HepG2 (cell line): ENCODE results near the gene MBOAT7. TPM values are rescaled to one million over a fixed set of nuclear protein-coding genes. Genes with fewer than 3 reads are reported as not detected.

Experiments
- ERF ChIP-seq: IDR thresholded peaks from 2 replicates; pipeline ENCODE4 v1.6.1; 2018; ENCODE audit warnings: missing biosample characterization, missing genetic modification reagents
- NR2F2 ChIP-seq: IDR thresholded peaks from 2 replicates; pipeline ENCODE4 v1.6.1; 2012; ENCODE audit warnings: low read depth, inconsistent platforms, borderline replicate concordance
- PAX8 ChIP-seq: sonication (generic); formaldehyde crosslinking; IDR thresholded peaks from 2 replicates; pipeline ENCODE4 v1.8.0; 2022; ENCODE audit warnings: mild to moderate bottlenecking, missing genetic modification reagents, borderline replicate concordance
- PHB2 ChIP-seq: fragments of 450-650 bp; IDR thresholded peaks from 2 replicates; pipeline ENCODE4 v1.6.1; 2018; ENCODE audit not compliant: partially characterized antibody
- PHF21A ChIP-seq: sonication (generic); formaldehyde crosslinking; IDR thresholded peaks from 2 replicates; pipeline ENCODE4 v1.5.0; 2020; ENCODE audit warnings: mild to moderate bottlenecking, missing genetic modification reagents
- RNF2 ChIP-seq: fragments of 450-650 bp; conservative IDR thresholded peaks from 2 replicates; pipeline ENCODE4 v1.6.1; 2016; ENCODE audit warnings: low read depth
- ZNF431 ChIP-seq: sonication (generic); formaldehyde crosslinking; IDR thresholded peaks from 2 replicates; pipeline ENCODE4 v1.9.0; 2022; ENCODE audit warnings: missing genetic modification reagents, low read depth, mild to moderate bottlenecking, borderline replicate concordance
- polyA plus RNA-seq, 8 experiments: library from polyadenylated mRNA; depleted of rRNA in 3 of 8; stranded (reverse) in 7 of 8; unstranded in 1 of 8; fragments of >200 nt; fragmentation: Illumina TruSeq in 4 of 8; extraction: Trizol in 4 of 8; gene quantifications; 2 replicates each; pipeline versions ENCODE4 v1.2.1 to v1.2.3, GENCODE V29; 2011 to 2016; ENCODE audit warnings: low read depth in 4 of 8, missing spikeins in 1 of 8, mixed read lengths in 1 of 8; ENCODE audit not compliant: insufficient read depth in 1 of 8
- total RNA-seq, 5 experiments: library from RNA; depleted of rRNA; stranded (reverse); fragments of >200 nt; fragmentation: Illumina TruSeq; extraction: Trizol; gene quantifications; 2 replicates each; pipeline ENCODE4 v1.2.3, GENCODE V29; 2016; ENCODE audit warnings: low read depth in 1 of 5
- TF ChIP-seq, protein P1 (sequence below): sonication (generic); formaldehyde crosslinking; IDR thresholded peaks from one replicate; pipeline ENCODE4 v1.5.1; 2020; ENCODE audit warnings: mild to moderate bottlenecking, missing genetic modification reagents; ENCODE audit errors: not compliant biosample characterization
- TF ChIP-seq, protein P2 (sequence below): sonication (generic); formaldehyde crosslinking; IDR thresholded peaks from 2 replicates; pipeline ENCODE4 v1.4.0; 2020; ENCODE audit warnings: mild to moderate bottlenecking, missing genetic modification reagents
- TF ChIP-seq, protein P3 (sequence below): sonication (generic); formaldehyde crosslinking; IDR thresholded peaks from 2 replicates; pipeline ENCODE4 v1.8.1; 2022; ENCODE audit warnings: low read depth, mild to moderate bottlenecking, missing genetic modification reagents
- TF ChIP-seq, protein P4 (sequence below): IDR thresholded peaks from 2 replicates; pipeline ENCODE4 v1.6.1; 2018; ENCODE audit warnings: missing genetic modification reagents

The MBOAT7 gene
- total and polyA plus RNA-seq, 2 of the 13 experiments (the other 11 are each of a cell fraction or from before 2014, with no cell fraction given): 22.2 to 25.5 TPM

DNA sequence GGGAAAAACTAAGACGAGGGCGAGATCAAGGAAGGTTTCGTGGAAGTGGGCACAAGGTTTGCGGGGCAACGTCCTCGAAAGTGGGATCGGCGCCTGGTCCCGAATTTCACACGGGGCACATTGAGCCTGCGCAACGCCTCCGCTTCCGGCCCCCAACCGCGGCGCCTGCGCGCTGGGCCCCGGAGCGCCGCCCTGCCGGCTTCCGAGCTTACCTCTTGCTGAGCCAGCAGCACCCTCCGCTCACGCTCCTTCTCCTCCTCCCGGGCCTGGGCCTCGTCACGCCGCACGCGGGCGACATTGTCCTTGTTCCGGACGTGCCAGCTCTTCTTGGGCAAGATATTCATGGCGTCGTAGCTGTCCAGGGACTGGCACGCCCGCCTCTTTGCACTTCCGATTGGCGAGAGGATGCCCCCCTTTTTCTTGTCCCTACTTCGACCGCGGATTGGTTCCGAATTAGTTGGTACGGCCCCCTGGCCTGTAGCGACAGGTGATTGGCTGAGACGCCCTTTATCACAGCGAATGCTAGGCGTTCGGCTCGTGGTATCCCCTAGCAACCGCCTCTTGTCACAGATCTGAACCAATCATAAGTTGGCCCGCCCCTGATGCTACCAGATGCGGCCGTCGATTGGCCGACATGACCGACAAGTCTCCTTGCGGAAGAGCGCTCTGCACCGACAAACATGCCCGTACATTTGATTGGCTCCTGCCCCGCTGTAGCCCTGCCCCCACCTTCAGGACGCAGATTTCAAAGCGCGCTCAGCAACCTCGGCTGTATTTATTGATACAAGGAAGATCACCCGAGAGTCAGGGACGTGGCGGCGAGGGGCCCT is 29.8 kb downstream of the MBOAT7 start, which contains the start of gene LENG1 (continued):
- TF ChIP-seq, protein P1, sequence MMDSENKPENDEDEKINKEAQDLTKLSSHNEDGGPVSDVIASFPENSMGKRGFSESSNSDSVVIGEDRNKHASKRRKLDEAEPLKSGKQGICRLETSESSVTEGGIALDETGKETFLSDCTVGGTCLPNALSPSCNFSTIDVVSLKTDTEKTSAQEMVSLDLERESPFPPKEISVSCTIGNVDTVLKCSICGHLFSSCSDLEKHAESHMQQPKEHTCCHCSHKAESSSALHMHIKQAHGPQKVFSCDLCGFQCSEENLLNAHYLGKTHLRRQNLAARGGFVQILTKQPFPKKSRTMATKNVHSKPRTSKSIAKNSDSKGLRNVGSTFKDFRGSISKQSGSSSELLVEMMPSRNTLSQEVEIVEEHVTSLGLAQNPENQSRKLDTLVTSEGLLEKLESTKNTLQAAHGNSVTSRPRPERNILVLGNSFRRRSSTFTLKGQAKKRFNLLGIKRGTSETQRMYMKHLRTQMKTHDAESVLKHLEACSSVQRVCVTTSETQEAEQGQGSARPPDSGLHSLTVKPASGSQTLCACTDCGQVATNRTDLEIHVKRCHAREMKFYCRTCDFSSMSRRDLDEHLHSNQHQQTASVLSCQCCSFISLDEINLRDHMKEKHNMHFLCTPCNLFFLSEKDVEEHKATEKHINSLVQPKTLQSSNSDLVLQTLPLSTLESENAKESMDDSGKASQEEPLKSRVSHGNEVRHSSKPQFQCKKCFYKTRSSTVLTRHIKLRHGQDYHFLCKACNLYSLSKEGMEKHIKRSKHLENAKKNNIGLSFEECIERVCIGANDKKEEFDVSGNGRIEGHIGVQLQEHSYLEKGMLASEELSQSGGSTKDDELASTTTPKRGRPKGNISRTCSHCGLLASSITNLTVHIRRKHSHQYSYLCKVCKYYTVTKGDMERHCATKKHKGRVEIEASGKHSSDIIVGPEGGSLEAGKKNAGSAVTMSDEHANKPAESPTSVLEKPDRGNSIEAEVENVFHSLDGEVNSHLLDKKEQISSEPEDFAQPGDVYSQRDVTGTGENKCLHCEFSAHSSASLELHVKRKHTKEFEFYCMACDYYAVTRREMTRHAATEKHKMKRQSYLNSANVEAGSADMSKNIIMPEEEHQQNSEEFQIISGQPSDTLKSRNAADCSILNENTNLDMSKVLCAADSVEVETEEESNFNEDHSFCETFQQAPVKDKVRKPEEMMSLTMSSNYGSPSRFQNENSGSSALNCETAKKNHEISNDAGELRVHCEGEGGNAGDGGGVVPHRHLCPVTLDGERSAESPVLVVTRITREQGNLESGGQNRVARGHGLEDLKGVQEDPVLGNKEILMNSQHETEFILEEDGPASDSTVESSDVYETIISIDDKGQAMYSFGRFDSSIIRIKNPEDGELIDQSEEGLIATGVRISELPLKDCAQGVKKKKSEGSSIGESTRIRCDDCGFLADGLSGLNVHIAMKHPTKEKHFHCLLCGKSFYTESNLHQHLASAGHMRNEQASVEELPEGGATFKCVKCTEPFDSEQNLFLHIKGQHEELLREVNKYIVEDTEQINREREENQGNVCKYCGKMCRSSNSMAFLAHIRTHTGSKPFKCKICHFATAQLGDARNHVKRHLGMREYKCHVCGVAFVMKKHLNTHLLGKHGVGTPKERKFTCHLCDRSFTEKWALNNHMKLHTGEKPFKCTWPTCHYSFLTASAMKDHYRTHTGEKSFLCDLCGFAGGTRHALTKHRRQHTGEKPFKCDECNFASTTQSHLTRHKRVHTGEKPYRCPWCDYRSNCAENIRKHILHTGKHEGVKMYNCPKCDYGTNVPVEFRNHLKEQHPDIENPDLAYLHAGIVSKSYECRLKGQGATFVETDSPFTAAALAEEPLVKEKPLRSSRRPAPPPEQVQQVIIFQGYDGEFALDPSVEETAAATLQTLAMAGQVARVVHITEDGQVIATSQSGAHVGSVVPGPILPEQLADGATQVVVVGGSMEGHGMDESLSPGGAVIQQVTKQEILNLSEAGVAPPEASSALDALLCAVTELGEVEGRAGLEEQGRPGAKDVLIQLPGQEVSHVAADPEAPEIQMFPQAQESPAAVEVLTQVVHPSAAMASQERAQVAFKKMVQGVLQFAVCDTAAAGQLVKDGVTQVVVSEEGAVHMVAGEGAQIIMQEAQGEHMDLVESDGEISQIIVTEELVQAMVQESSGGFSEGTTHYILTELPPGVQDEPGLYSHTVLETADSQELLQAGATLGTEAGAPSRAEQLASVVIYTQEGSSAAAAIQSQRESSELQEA (CRISPR knock-in tag): no peak
- TF ChIP-seq, protein P2, sequence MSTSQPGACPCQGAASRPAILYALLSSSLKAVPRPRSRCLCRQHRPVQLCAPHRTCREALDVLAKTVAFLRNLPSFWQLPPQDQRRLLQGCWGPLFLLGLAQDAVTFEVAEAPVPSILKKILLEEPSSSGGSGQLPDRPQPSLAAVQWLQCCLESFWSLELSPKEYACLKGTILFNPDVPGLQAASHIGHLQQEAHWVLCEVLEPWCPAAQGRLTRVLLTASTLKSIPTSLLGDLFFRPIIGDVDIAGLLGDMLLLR: peak; percentile 68
- TF ChIP-seq, protein P3, sequence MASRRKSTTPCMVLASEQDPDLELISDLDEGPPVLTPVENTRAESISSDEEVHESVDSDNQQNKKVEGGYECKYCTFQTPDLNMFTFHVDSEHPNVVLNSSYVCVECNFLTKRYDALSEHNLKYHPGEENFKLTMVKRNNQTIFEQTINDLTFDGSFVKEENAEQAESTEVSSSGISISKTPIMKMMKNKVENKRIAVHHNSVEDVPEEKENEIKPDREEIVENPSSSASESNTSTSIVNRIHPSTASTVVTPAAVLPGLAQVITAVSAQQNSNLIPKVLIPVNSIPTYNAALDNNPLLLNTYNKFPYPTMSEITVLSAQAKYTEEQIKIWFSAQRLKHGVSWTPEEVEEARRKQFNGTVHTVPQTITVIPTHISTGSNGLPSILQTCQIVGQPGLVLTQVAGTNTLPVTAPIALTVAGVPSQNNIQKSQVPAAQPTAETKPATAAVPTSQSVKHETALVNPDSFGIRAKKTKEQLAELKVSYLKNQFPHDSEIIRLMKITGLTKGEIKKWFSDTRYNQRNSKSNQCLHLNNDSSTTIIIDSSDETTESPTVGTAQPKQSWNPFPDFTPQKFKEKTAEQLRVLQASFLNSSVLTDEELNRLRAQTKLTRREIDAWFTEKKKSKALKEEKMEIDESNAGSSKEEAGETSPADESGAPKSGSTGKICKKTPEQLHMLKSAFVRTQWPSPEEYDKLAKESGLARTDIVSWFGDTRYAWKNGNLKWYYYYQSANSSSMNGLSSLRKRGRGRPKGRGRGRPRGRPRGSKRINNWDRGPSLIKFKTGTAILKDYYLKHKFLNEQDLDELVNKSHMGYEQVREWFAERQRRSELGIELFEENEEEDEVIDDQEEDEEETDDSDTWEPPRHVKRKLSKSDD (CRISPR knock-in tag): no peak
- TF ChIP-seq, protein P4, sequence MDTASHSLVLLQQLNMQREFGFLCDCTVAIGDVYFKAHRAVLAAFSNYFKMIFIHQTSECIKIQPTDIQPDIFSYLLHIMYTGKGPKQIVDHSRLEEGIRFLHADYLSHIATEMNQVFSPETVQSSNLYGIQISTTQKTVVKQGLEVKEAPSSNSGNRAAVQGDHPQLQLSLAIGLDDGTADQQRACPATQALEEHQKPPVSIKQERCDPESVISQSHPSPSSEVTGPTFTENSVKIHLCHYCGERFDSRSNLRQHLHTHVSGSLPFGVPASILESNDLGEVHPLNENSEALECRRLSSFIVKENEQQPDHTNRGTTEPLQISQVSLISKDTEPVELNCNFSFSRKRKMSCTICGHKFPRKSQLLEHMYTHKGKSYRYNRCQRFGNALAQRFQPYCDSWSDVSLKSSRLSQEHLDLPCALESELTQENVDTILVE (CRISPR knock-in tag): peak; percentile 51; the same call in 1 of the 2 replicates
- TF ChIP-seq RNF2: peak; percentile 72; the same call in 1 of the 2 replicates
- no peak for TF ChIP-seq PHB2
- TF ChIP-seq ZNF431 (CRISPR knock-in tag): no peak
- TF ChIP-seq PAX8 (CRISPR knock-in tag): 0 out of 2 replicates have a peak, but pooled peaks have one; percentile 26
- peak; percentile 72 for TF ChIP-seq PHF21A (CRISPR knock-in tag)
- no peak for TF ChIP-seq NR2F2
- peak; percentile 64 for TF ChIP-seq ERF
